DND-41 (cell line): ENCODE measurements around the gene SEL1L2.

ENCODE experiments used
- CTCF ChIP-seq: IDR thresholded peaks from 2 replicates; pipeline ENCODE4 v1.5.1; 2012; ENCODE audit warnings: borderline replicate concordance, low read length, moderate library complexity, mild to moderate bottlenecking; ENCODE audit not compliant: poor library complexity, severe bottlenecking; ENCODE audit errors: extremely low read depth
- EZH2 ChIP-seq: IDR thresholded peaks from 3 replicates; pipeline ENCODE4 v1.6.1; 2012; ENCODE audit warnings: borderline replicate concordance, low read depth, mild to moderate bottlenecking, moderate library complexity, low read length, inconsistent platforms; ENCODE audit not compliant: severe bottlenecking

DNA sequence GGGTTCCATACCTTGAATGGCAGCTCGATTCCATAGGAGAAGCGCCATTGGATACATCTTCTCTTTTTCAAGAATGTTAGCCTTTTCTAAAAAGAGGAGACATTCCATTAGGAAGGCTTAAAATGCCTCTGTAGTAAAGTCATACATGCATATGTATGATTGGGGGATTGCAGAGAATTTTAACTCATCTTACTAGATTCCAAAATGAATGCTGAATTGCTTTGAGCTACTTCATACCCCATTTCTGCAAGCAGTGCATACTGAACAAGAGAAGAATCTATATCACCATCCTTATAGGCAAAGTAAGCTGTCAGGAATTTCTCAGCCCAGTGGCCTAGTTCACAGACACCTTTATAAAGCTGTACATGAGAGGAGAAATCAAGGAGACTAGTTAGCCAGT lies 125.3 kb downstream of the SEL1L2 start:
- TF ChIP-seq EZH2 (no peak), CTCF (no peak)
